Common myeloid progenitor, CD34-positive (primary cell): ENCODE measurements around the gene DOK1.
A peak's percentile ranks its signal among the peaks of the same experiment; 100 is the strongest.

Source experiments
- CTCF ChIA-PET: fragments of 350-600 bp; sonication (Branson Sonifier 250); formaldehyde crosslinking; loops from one replicate; lab custom pipeline; 2021; ENCODE audit warnings: antibody characterized with exemption; lab: Charles Lee
- POLR2A ChIA-PET: fragments of 350-600 bp; sonication (Branson Sonifier 250); formaldehyde crosslinking; loops from one replicate; lab custom pipeline; 2021; ENCODE audit warnings: antibody characterized with exemption; lab: Charles Lee
- DNase-seq, 3 donors: peaks; one replicate each; pipeline versions ENCODE4 v3.0.0 to v3.0.0-alpha.2; 2013
- H3K27ac ChIP-seq, 2 experiments: 1 replicate in 1 of 2; 2 replicates in 1 of 2; pipeline ENCODE4 v1.7.0; 2013; ENCODE audit warnings: inconsistent platforms in 2 of 2, low read length in 2 of 2, mild to moderate bottlenecking in 2 of 2, low read depth in 1 of 2, moderate library complexity in 1 of 2; ENCODE audit not compliant: severe bottlenecking in 2 of 2, insufficient read depth in 1 of 2, poor library complexity in 1 of 2
- H3K27me3 ChIP-seq, 5 experiments: replicated peaks in 2 of 5; 1 replicate in 3 of 5; 2 replicates in 2 of 5; pipeline versions ENCODE4 v1.6.1 to v1.7.0; 2013; ENCODE audit warnings: low read length in 4 of 5, mild to moderate bottlenecking in 2 of 5, moderate library complexity in 2 of 5, inconsistent platforms in 1 of 5; ENCODE audit not compliant: insufficient read depth in 5 of 5, control insufficient read depth in 4 of 5
- H3K36me3 ChIP-seq, 4 experiments: 1 replicate in 2 of 4; 2 replicates in 2 of 4; pipeline versions ENCODE4 v1.6.1 to v1.7.0; 2013; ENCODE audit warnings: low read length in 3 of 4, control low read depth in 1 of 4, mild to moderate bottlenecking in 1 of 4; ENCODE audit not compliant: control insufficient read depth in 4 of 4, insufficient read depth in 4 of 4
- H3K4me1 ChIP-seq, 4 experiments: 1 replicate in 3 of 4; 2 replicates in 1 of 4; pipeline versions ENCODE4 v1.6.1 to v1.7.1; 2013; ENCODE audit warnings: low read length in 3 of 4, mild to moderate bottlenecking in 3 of 4, control low read depth in 1 of 4, inconsistent platforms in 1 of 4, moderate library complexity in 1 of 4; ENCODE audit not compliant: control insufficient read depth in 4 of 4, insufficient read depth in 4 of 4; ENCODE audit errors: control extremely low read depth in 1 of 4
- H3K4me3 ChIP-seq, 7 experiments: 1 replicate in 4 of 7; 2 replicates in 3 of 7; pipeline versions ENCODE4 v1.5.1 to v1.7.0; 2013; ENCODE audit warnings: mild to moderate bottlenecking in 7 of 7, low read length in 6 of 7, moderate library complexity in 6 of 7, inconsistent platforms in 2 of 7, low read depth in 2 of 7, control low read depth in 1 of 7; ENCODE audit not compliant: insufficient read depth in 4 of 7, control insufficient read depth in 1 of 7; ENCODE audit errors: extremely low read depth in 1 of 7
- H3K9me3 ChIP-seq, 5 experiments: 1 replicate in 4 of 5; 2 replicates in 1 of 5; pipeline versions ENCODE4 v1.6.1 to v1.7.1; 2013; ENCODE audit warnings: low read length in 4 of 5, mild to moderate bottlenecking in 2 of 5, inconsistent platforms in 1 of 5, low read depth in 1 of 5, moderate library complexity in 1 of 5; ENCODE audit not compliant: control insufficient read depth in 4 of 5, insufficient read depth in 2 of 5; ENCODE audit errors: control extremely low read depth in 1 of 5
- WGBS: methylation state at CpG from one replicate; pipeline ENCODE4 v1.1.5; 2013; ENCODE audit not compliant: insufficient coverage; 5-methylcytosine and 5-hydroxymethylcytosine counted together

The DOK1 gene

DNA sequence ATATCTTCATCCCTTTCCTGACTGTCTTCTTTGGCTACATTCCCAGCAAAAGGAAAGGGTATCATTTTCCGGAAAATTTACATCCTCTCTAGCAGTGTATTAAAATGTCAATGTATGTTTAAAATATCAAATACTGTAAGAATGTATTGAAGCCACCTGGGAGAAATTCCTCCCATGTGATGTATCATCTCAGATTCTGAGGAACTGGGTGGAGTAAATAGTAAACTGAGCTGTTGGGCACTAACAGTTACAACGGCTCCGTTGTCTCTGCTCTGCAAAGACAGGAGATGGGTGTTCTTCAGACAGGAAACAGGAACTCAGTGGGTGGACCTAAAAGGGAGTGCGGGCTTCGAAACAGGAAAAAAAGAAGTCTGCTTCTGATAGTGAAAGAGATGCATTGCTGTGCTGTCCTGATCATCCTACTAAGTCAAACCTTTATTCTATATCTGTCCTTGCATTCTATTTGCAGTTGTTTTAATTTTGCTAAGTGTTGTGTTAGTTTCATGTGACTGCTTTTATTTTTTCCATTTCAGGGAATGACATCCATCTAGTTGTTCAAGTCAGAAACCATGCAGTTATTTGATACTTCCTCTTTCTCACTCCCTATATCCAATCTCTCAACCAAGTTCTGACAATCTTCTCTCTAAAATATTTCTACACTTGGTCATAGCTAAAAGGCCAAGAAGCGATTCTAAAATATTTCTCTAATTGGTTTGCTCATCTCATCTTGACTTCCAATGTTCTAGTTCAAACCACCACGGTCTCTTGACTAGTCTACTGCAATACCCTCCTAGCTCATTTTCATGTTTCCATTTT is 19.4 kb downstream of the DOK1 start:
- ChIA-PET POLR2A (interaction anchor here (0.9 kb wide), 1 partner anchor 9 kb away, joined by 4 read pairs; no protein-coding TSS in a partner anchor), CTCF (interaction anchor here (0.6 to 8.7 kb wide), 9 partner anchors 8 to 165 kb away, joined by 3 to 109 read pairs (median 6); partner anchors contain the start of genes AUP1 and HTRA2)
- H3K4me1 ChIP-seq: peaks cover 44 to 89% (median 60%) of the 10 kb centered on the region in 4 experiments
- no peaks in the 10 kb centered on the region for H3K36me3 ChIP-seq
- DNase-seq: peak; percentile 58 to 70 (median 59)
- no peaks in the 10 kb centered on the region for H3K9me3 ChIP-seq
- H3K27me3 ChIP-seq: no peaks in the 10 kb centered on the region
- peak overlapping the region in 1 of 2 experiments; percentile 32 for H3K27ac ChIP-seq
- H3K4me3 ChIP-seq: peak overlapping the region in 4 of 7 experiments; percentile 40 to 52 (median 50)
- 13% methylated on average over 3 of the region's 7 CpGs for WGBS

DNA sequence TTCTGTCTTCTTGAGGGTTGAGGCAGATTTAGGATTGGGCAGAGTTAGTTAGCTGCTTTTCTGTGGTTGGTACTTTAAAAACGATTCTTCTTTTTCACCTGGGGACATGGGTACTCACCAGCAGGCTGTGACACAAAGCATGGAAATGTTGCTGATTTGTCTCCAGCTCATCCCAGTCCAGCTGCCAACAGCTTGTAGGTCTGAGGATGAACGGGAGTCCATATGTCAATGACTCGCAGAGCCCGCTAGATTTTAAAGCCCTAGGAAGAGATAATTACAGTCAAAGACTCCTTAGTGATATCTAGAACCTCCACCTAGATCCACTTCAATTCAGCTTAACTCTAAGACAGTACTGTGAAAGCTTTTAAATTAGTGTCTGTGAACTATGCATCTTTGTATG is 20.8 kb downstream of the DOK1 start:
- H3K36me3 ChIP-seq: no peaks in the 10 kb centered on the region
- H3K4me3 ChIP-seq: peak overlapping the region in 1 of 7 experiments; percentile 26
- H3K27ac ChIP-seq: no peak overlapping the region
- CTCF ChIA-PET: interaction anchor here (0.6 to 8.7 kb wide), 10 partner anchors 9 to 44 kb away, joined by 4 to 109 read pairs (median 6); partner anchors contain the start of genes AUP1 and HTRA2
- H3K4me1 ChIP-seq: peaks cover 44 to 88% (median 62%) of the 10 kb centered on the region in 4 experiments
- POLR2A ChIA-PET: interaction anchor here (0.8 kb wide), 1 partner anchor 36 kb away, joined by 3 read pairs; no protein-coding TSS in a partner anchor
- no peaks in the 10 kb centered on the region for H3K9me3 ChIP-seq
- no peaks in the 10 kb centered on the region for H3K27me3 ChIP-seq
- WGBS: 92% methylated on average over 1 of the region's 4 CpGs
- no peak for DNase-seq

- Histone ChIP-seq H3K9me3 (no peaks in the 10 kb centered on the region), H3K36me3 (no peaks in the 10 kb centered on the region), H3K4me3 (peak overlapping the region in 1 of 7 experiments; percentile 33), H3K27me3 (no peaks in the 10 kb centered on the region), H3K4me1 (peaks cover 44 to 78% (median 58%) of the 10 kb centered on the region in 4 experiments), H3K27ac (peak overlapping the region in 1 of 2 experiments; percentile 57)
- ChIA-PET CTCF (interaction anchor here (0.9 to 8.7 kb wide), 18 partner anchors 9 to 93 kb away, joined by 3 to 109 read pairs (median 6); partner anchors contain the start of genes AUP1, CCDC142, DQX1 and HTRA2), POLR2A (interaction anchor here (1.1 kb wide), 1 partner anchor 45 kb away, joined by 4 read pairs; no protein-coding TSS in a partner anchor)
- WGBS: 89% methylated on average over 2 of the region's 7 CpGs
- DNase-seq: peak in 2 of 3 donors; percentile 38 to 57
Observed at GRCh38 chr2:74576211-74576862, 21.8 kb downstream of the DOK1 start.

DNA sequence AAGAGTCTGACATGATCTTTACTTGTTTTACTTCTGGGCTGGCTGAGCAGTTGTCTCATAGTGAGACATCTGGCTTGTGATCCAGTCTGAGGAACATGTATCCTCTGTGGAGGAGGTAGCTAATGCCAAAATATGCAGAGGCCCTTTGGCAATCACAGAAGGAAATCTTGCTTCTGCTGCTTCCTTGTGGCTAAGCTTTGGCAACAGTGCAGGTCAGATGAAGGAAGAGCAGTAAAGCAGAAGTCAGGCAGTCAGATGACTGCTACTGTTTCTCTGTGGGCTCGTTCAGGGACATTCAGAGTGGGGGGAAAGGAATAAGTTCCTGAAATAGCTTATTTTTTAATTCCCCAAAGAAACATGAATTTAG is 22.3 kb downstream of the DOK1 start:
- CTCF ChIA-PET: interaction anchor here (0.9 to 8.7 kb wide), 16 partner anchors 9 to 94 kb away, joined by 3 to 109 read pairs (median 6); partner anchors contain the start of genes AUP1, CCDC142, DQX1 and HTRA2
- Histone ChIP-seq H3K27ac (peak overlapping the region in 1 of 2 experiments; percentile 57), H3K4me1 (peaks cover 44 to 76% (median 58%) of the 10 kb centered on the region in 4 experiments), H3K36me3 (no peaks in the 10 kb centered on the region), H3K9me3 (no peaks in the 10 kb centered on the region), H3K27me3 (no peaks in the 10 kb centered on the region), H3K4me3 (peak overlapping the region in 1 of 7 experiments; percentile 38)
- peak; percentile 65 to 93 (median 88) for DNase-seq
- no CpG with 5 or more reads among the region's 1 CpG for WGBS
- POLR2A ChIA-PET: interaction anchor here (1.1 kb wide), 1 partner anchor 45 kb away, joined by 4 read pairs; no protein-coding TSS in a partner anchor

DNA sequence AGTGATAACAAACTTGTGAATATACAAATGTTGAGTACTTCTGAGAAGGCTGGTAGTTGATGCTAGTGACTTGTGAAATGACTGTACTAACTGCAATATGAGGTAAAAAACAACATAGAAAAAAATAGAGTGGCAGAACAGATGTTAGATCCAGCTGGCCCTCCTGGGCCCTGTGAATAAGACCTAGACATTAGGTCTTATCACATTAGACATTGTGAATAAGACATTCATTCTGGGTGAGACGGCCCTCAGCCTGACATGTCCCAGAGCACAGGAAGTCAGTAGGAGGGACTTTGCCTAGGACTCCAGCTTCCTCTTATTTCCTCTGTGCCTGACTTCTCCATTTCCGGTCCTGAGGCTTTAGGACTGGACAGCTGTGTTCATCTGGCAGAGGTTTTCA is 22.9 kb downstream of the DOK1 start:
- 13% methylated on average over 2 of the region's 2 CpGs for WGBS
- Histone ChIP-seq H3K4me3 (peak overlapping the region in 2 of 7 experiments; percentile 1 to 38), H3K36me3 (no peaks in the 10 kb centered on the region), H3K27ac (peak overlapping the region in 1 of 2 experiments; percentile 57), H3K27me3 (no peaks in the 10 kb centered on the region), H3K9me3 (no peaks in the 10 kb centered on the region), H3K4me1 (peaks cover 44 to 70% (median 55%) of the 10 kb centered on the region in 4 experiments)
- CTCF ChIA-PET: interaction anchor here (0.6 to 8.7 kb wide), 16 partner anchors 9 to 105 kb away, joined by 3 to 109 read pairs (median 6); partner anchors contain the start of genes AUP1, DQX1, HTRA2 and MRPL53
- peak in 2 of 3 donors; percentile 55 to 72 for DNase-seq
- POLR2A ChIA-PET: interaction anchor here (1.1 kb wide), 1 partner anchor 46 kb away, joined by 4 read pairs; no protein-coding TSS in a partner anchor

DNA sequence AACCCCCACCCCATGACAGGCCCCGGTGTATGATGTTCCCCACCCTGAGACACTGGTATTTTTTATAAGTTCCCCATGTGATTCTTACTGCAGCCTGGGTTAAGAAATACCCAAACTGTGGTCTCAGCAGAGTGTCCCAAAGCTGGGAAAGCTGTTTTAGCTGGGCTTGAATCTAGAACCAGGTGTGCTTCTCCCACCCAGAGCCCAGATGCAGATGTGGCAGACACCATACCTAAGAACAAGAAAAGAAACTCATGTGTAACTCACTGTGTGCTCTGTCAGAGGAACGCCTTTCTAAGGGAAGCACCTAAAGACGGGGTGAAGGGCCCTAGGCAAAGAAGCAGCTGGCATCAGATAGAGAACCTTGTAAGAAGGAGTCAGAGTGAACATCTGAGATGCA is 23.9 kb downstream of the DOK1 start:
- DNase-seq: no peak
- H3K4me1 ChIP-seq: peaks cover 40 to 65% (median 52%) of the 10 kb centered on the region in 4 experiments
- 75% methylated on average over 2 of the region's 3 CpGs for WGBS
- ChIA-PET CTCF (interaction anchor here (1.1 to 8.7 kb wide), 6 partner anchors 8 to 106 kb away, joined by 3 to 109 read pairs (median 5); partner anchors contain the start of genes AUP1, CCDC142, HTRA2 and MRPL53), POLR2A (no interaction called here)
- no peaks in the 10 kb centered on the region for H3K9me3 ChIP-seq
- no peak overlapping the region for H3K27ac ChIP-seq
- no peaks in the 10 kb centered on the region for H3K27me3 ChIP-seq
- no peaks in the 10 kb centered on the region for H3K36me3 ChIP-seq
- H3K4me3 ChIP-seq: no peak overlapping the region
